ENCODE results near the gene APOBR.
"Not testable (repeated sequence)": the region's sequence is repeated elsewhere in the genome, so short reads cannot be mapped to it uniquely, and the experiment has no call there.

The APOBR gene, protein sequence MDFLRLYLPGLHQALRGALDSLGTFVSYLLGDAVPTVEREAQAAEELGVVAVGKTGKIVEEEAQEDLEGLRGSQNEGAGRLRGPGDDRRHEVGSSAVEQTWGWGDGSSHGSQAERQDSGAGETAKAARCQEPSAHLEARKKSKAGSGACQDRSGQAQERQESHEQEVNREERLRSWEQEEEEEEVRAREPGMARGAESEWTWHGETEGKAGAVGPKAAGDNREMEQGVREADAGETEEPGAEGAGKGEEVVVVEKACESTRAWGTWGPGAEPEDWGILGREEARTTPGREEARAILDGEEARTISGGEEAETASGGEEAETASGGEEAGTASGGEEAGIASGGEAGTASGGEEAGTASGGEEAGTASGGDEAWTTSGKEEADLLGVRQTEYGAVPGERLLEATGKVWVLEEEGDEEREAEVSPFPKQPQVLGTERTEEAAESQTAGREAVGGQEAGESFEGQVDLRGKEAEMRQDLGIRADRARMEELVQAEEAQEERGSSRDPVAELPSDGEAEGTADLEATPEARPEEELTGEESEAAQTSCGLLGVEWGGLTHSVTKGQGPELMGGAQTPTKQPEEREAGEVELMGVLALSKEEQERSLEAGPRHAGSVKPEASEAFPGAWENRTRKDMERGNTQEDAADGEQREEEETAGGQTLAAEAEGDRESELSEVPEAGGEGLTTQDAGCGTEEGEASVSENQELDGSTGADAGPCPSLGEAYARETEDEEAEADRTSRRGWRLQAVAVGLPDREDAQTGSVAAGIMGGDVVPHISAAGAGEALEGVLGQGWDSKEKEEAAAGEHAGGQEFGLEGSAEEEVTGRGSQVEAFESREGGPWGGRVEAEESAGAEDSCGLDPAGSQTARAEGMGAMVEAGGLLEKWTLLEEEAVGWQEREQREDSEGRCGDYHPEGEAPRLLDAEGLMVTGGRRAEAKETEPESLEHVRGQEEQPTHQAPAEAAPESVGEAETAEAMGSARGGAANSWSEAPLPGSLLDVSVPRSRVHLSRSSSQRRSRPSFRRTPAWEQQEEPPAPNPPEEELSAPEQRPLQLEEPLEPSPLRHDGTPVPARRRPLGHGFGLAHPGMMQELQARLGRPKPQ

DNA sequence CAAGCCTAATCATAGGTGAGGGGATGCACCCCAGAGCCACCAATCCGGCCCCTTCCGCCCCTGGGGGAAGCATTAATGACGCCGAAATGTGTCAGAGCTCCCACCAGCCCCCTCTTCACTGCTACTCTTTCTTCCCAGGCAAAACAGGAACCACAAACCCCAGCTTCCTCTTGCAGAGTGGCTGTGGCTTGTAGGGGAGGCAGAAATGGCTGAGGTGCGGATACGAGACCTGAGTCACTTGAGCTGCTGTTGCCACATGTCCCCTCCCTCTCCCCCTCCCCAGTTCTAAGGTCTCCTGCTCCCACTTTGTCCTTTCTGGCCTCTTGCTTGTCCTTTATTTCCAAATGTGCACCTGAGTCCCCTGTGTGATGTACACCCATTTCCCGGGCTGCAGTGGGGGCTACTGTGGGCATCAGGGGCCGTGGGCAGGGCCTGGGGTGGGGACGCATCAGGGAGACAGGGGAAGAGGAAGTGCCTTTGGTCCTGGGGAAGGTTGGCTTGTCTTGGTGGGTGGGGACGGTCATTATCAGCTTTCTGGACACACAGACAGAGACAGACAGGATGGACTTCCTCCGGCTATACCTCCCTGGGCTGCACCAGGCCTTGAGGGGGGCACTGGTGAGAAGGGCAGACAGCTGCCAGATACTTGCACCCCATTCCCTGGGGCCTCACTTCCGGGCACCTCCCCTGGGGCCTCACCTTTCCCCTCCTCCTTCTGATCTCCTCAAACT lies at the start of gene APOBR:
TSS of gene APOBR (plus strand) at position 523 of the 731 bp plus-strand sequence. CDS start at position 562, 39 bp downstream.
- in situ Hi-C loops (cut with MboI; ENCODE audit: low sequenced_read_pairs, unreplicated experiment), result no loop called here
- TF ChIP-seq, protein P1, sequence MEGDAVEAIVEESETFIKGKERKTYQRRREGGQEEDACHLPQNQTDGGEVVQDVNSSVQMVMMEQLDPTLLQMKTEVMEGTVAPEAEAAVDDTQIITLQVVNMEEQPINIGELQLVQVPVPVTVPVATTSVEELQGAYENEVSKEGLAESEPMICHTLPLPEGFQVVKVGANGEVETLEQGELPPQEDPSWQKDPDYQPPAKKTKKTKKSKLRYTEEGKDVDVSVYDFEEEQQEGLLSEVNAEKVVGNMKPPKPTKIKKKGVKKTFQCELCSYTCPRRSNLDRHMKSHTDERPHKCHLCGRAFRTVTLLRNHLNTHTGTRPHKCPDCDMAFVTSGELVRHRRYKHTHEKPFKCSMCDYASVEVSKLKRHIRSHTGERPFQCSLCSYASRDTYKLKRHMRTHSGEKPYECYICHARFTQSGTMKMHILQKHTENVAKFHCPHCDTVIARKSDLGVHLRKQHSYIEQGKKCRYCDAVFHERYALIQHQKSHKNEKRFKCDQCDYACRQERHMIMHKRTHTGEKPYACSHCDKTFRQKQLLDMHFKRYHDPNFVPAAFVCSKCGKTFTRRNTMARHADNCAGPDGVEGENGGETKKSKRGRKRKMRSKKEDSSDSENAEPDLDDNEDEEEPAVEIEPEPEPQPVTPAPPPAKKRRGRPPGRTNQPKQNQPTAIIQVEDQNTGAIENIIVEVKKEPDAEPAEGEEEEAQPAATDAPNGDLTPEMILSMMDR (IDR thresholded peaks at IDR 0.05; ENCODE audit: borderline replicate concordance, control extremely low read depth, extremely low read depth, insufficient read depth, missing control alignments), result no peak
- DNase-seq (ENCODE audit: low spot score), result peak; percentile 90

DNA sequence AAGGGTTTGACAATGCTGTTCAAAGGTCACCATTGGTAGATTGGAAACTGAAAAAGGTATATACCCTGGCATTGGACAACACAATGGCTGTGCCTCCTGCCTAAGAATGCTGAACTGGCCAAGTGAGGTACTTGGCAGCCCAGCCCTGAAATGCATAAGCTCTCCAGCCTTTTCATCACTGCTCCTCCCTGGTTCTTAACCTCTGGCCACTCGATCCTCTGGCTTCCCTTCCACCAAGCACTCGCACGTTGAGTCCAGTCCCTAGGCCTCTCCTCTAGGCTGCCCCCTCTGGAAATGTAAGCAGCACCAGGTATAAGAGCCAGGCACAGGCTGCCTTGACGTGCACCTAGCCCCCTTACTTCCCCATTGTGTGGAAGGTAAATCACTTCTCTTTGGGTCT lies 48.1 kb upstream of the APOBR start:
- in situ Hi-C loops (cut with MboI; ENCODE audit: low sequenced_read_pairs, unreplicated experiment); DNase-seq (ENCODE audit: low spot score): not testable (repeated sequence)

DNA sequence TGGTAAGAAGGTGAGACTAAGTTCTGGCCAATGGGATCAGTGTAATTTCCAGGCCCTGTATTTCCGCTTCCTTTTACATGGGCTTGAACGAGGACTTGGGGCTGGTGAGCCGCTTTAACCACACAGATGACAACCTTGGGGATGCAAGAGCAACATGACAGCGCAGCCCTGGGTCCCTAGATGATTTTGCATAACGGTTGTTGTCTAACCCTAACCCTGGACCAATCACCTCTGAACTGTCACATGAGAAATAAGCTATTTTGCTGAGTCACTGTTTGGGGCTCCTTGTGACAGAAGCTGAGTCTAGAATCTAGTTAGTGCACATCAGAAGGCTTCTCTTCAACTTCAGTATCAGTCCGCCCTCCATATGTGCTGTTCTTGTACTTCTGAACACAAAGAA lies 47.4 kb upstream of the APOBR start:
- in situ Hi-C loops (cut with MboI; ENCODE audit: low sequenced_read_pairs, unreplicated experiment); DNase-seq (ENCODE audit: low spot score): not testable (repeated sequence)

DNA sequence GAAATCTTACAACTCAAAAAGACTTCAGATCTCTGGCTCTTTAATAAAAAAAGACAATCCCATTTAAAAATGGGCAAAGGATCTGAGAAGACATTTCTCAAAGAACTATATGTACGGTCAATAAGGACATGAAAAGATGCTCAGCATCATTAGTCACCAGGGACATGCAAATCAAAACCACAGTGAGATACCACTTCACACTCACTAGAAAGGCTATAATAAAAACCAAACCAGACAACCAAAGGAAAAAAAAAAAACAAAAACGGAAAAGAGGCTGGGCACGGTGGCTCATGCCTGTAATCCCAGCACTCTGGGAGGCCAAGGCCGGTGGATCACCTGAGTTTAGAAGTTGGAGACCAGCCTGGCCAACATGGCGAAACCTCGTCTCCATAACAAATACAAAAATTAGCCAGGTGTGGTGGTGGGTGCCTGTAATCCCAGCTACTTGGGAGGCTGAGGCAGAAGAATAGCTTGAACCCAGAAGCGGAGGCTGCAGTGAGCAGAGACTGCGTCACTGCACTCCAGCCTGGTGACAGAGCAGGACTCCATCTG lies 20.7 kb upstream of the APOBR start:
- TF ChIP-seq, protein P1 (IDR thresholded peaks at IDR 0.05; ENCODE audit: borderline replicate concordance, control extremely low read depth, extremely low read depth, insufficient read depth, missing control alignments), result no peak
- in situ Hi-C loops (cut with MboI; ENCODE audit: low sequenced_read_pairs, unreplicated experiment), result no loop called here
- no peak for DNase-seq (ENCODE audit: low spot score)

DNA sequence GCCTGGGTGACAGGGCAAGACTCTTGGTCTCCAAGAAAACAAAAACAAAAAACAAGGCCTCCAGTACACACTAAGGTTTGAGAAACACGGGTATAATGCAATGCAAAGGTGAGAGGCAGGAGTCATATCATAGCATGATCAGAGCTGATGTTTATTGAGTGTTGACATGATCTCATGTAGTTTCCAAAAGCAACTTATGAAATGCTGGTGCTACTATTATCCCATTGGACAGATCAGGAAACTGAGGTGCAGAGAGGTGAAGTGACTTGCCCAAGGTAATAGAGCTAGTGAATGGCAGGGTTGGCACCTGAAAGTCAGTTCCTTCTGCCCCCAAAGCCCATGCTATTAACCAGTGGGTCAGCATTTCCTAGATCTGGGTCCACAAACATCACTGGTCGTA lies 19.2 kb upstream of the APOBR start:
- TF ChIP-seq, protein P1 (IDR thresholded peaks at IDR 0.05; ENCODE audit: borderline replicate concordance, control extremely low read depth, extremely low read depth, insufficient read depth, missing control alignments), result no peak
- DNase-seq (ENCODE audit: low spot score), result no peak
- in situ Hi-C loops (cut with MboI; ENCODE audit: low sequenced_read_pairs, unreplicated experiment), result no loop called here

DNA sequence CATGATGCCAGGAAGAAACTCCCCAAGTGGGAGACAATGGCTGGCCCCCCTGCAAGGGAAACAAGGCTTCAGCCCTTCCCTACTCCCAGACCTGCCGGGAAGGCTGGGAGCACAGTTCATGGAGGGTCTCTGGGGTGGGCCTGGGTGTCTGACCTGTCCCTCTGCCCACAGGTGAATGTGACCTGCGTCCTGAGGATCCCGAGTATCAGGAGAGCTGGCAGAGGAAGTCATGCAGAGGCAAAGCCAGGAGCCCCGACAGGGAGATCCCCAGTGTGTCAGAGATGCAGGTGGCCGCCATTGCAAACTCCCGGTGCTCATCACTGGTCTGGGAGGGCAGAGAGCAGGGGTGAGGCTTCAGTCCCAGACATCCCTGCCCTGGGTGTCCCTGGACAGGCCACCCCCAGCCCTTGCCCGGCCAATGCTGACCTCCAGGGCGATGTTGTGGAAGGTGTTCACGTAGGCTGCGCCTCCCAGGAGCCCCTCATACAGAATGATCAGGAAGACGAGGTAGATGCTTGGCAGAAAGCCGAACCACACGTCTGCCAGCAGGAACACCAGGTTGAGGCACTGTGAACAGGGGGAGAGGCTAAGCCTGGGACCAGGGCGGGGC lies 17.0 kb upstream of the APOBR start:
- in situ Hi-C loops (cut with MboI; ENCODE audit: low sequenced_read_pairs, unreplicated experiment), result no loop called here

More for the DNA sequence above, 17.0 kb upstream of the APOBR start:
- DNase-seq (ENCODE audit: low spot score), result no peak
- TF ChIP-seq, protein P1 (IDR thresholded peaks at IDR 0.05; ENCODE audit: borderline replicate concordance, control extremely low read depth, extremely low read depth, insufficient read depth, missing control alignments), result no peak

Data from GM13976 (cell line).